NCI-H1048 (cell line): ENCODE data around the gene CLMP.
"Not testable (repeated sequence)": the region's sequence is repeated elsewhere in the genome, so short reads cannot be mapped to it uniquely, and the experiment has no call there.

Source experiments
- DNase-seq: peaks from one replicate; lab custom pipeline; 2025; lab: John Stamatoyannopoulos, UW

Gene CLMP

DNA sequence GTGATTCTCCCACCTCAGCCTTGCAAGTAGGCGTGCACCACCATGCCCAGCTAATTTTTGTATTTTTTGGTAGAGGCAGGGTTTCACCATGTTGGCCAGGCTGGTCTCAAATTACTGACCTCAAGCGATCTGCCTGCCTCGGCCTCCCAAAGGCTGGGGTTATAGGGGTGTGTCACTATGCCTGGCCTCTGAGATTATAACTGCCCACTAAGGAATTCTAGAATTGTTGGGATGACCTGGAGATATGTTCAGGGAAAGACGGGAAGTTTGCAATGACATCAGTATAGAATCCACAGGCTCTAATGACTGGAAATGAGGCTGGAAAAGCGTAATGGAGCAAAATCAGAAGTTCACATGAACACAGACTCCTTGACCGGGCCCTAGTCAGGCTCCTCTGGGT lies 62.2 kb downstream of the CLMP start:
- no peak for DNase-seq

DNA sequence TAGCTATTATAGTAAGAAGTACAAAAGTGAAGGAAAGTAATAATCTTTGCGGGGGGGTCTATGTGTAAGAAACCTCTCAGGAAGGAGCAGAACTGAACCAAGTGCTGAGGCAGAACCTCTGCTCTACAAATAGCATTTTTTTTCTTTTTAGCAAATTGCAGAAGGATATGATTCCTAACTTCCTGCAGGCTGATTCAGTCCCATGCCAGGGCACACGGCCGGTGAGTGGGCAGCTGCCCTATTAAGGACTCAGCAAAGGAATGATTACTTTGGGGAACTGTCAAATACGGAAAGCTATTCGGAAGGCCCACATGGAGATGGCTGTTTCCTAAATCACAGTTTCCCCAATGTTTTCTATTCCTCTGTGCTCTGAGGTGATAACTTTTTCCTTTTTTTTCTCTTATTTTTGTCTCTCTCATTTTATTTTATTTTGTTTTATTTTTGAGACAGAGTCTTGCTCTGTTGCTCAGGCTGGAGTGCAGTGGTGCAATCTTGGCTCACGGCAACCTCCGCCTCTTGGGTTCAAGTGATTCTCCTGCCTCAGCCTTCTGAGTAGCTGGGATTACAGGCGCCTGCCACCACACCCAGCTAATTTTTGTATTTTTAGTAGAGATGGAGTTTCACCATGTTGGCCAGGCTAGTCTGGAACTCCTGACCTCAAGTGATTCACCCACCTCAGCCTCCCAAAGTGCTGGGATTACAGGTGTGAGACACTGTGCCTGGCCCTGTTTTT lies 62.8 kb downstream of the CLMP start:
- not testable (repeated sequence) for DNase-seq

DNA sequence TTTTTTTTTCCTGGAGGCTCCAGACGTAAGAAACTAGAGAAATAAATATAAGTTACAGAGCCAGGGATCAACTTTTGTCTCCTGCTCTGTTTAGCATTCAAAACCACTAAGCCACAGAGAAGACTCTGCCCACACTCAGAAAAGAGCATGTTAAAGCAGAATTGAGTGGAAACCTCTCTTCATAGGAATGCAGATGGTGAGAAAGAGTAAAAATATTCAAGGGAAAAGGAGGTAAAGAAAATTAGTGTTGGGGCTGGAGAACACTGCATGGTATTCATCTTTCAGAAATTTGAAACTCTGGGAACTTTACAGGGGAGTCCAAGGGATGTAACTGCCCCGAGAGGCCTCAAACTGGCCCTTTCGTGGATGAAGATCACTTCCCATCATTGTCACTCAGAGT lies 65.1 kb downstream of the CLMP start:
- DNase-seq, result no peak

DNA sequence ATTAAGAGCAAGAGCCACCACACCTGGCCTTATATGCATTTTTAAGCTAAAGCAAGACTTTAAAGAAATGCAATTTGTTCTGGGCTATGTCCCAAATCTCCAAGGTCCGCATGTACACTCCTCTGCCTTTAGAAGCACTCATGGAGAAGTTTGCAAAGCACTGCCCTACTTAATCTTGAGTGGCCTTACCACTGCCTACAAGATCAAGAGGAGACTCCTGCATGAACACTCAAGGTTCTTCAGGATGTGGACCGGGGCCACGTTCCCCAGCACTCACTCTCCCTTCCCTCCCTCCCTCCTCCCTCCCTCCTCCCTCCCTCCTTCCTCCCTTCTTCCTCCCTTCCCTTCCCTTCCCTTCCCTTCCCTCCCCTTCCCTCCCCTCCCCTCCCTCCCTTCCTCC lies 69.9 kb downstream of the CLMP start:
- DNase-seq, result no peak

DNA sequence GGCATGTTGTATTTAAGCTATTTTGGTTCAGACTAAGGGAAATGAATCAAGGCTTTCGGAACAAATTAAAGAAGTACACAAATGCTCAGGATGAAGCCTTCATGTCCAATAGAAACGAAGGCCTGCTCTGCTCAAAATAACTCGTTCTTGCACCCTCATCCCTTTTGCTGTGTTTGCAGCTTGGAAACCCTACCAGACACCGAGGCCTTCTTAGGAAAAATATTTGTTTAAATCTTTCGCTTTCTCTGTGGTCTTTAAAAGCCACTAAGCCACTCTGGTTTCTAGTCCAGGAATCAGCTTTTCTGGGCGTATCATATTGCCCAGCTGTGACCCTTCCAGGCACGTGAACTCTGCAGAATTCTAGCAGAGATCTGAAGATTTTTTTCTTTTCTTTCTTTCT lies 72.2 kb downstream of the CLMP start:
- no peak for DNase-seq

DNA sequence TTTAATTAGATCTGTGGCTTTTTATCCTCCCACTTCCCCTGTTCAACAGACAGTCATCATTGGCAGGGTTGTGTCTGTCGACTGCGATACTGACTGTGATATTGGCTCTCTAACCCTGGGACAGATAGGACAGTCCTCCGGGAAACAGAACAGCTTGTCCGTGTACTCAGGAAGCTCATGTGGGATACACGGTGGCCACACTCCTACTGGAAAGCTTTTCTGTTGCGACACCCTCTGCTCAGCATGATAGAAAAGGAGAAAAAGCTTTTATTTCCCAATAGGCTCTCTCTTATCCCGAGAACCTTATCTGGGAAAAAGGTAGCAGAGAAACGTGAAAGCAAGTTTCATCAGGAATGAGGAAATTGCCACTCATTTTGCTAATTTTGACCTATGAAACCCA lies 72.7 kb downstream of the CLMP start:
- DNase-seq, result no peak

DNA sequence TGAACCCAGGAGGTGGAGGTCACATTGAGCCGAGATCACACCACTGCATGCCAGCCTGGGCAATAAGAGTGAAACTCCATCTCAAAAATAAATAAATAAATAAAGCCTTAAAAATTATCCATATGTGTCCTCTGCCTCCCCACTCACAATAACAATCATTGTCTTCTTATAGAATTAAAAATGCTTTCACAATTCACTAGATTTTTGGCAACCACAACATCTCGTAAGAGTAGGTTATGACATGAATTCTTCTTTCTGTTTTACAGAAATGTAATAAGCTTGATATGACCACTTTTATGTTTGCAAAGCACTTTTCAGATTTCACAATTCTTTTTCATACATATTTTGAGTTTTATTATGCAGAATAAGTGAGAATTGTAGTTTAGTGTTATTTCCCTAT lies 78.6 kb downstream of the CLMP start:
- DNase-seq, result no peak

DNA sequence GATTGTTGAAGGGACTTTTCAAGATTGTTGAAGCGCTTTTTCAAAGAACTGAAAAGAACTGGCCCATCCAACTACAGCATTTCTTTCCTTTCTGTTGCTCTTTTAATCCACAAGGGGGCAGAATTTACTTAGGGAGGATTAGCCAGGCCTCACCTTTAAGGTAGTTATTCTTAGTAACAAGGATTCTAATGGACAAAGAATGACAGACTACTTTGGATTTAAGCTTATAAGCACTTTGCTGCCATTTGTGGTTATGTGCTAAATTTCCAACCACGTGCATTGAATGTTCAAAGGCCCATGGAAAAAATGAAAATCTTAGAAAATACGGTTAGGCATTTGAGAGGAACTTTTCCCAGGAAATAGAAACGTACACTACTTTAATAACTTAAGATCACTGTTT lies 83.6 kb downstream of the CLMP start:
- peak; percentile 33 for DNase-seq

DNA sequence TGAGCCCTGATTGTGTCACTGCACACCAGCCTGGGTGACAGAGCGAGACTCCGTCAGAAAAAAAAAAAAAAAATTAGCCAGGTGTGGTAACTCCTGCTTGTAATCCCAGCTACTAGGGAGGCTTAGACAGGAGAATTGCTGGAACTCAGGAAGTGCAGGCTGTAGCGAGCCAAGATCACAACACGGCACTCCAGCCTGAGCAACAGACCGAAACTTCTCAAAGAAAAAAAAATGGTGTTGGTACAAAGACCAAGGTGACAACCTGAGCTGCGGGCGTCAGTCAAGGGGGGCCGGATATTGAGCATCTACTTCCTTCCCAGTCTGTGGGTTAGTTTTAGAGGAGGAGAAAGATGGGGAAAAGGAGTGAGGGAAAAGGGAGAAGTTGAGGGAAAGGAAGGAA lies 84.7 kb downstream of the CLMP start:
- DNase-seq, result no peak

DNA sequence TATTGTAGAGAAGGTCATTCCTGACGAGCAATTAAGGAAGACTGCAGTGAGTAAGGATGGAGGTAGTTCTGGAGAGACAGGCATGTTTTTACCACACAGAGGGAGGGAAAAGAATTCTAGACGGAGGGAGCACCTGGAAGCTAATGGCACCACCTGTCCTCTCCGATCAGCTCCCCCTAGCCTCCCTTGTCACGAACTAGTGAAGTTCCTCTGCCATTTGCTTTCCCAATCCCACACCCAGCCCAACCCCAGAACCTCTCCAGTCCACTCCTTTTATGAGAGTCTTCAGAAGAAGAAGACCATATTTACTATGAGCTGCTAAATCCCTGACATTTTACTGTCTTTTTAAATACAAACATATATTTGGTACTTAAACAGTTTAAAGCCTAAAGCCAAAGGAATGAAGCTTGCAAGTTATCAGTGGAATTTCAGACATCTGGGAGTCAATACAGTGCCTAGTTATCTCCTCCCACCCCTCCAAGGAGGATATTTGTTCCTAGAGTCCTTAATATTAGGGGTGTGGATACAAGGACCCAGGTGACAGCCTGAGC lies 87.0 kb downstream of the CLMP start:
- no peak for DNase-seq

DNA sequence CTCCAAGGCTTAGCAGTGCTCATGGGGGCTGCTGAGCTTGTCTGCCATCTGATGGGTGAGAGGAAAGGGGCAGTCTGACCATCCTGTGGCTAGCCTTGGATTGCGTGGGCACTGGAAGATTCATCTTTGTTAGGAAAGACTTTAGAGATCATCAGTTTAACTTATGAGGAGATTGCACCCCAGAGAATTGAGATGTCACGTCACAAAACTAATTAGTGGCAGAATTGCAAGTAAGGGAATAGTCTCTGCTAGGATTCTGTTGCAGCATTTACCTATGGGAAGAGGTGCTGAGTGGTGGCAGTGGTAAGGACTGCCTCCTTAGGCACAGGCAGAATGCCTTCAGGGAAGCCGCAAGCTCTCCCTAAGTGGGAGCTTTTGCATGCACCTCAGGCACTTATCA lies 90.4 kb downstream of the CLMP start:
- DNase-seq, result no peak

DNA sequence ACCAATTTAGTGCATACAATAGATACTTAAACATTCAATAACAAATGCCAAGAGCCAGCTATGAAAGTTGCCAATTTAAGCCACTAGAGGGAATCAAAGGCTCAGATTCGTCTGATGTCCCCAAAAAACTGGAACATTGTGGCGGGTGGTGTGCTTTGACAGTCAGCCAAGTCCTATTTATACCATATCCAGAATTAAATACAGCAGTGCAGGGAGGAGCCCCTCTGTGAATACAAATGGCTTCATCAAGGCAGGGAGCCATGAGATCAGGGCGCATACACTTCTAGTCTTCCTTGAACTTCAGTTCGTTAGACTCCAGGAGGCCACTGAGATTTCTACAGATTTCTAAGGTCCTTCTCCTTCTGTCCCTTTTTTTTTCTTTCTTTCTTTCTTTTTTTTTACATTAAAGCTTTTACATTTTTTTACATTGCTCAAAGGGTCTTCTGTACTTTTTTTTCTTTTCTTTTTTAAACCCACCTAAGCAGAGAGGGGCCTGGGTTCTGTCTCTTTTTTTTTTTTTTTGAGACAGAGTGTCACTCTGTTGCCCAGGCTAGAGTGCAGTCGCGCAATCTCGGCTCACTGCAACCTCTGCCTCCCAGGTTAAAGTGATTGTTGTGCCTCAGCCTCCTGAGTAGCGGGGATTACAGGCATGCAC lies 91.6 kb downstream of the CLMP start:
- DNase-seq, result no peak

DNA sequence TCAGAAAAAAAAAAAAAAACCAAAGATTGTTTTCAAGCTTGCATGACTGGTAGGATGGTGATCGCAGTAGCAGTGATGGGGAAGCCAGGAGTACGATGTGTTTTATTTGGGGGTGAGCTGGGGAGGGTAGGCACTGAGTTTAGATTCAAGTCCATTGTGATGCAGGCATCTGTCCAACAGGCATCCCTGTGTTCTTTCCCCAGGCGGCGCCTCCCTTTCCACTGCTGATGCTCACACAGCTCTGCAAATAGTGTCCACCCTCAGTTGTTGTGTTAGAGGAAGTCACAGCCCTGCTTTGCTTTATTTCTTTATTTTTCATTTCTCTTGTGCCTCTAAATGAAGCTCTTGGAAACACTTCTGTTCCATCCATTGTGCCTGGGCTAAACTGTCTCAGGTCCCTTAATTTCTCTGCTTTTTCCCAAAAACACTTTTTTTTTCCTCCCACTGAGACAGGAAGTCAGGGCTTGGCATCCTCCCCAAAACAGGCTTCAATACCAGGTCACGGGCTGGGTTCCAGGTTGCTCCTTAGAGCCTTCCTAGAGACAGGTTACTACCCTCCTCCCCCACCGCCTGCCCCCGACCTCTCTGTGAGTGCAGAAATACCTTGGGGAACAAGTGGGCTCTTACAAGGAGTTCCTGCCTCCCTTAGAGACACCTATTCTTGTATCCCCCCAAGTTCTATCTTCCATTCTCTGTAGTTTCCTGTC lies 94.5 kb downstream of the CLMP start:
- no peak for DNase-seq

DNA sequence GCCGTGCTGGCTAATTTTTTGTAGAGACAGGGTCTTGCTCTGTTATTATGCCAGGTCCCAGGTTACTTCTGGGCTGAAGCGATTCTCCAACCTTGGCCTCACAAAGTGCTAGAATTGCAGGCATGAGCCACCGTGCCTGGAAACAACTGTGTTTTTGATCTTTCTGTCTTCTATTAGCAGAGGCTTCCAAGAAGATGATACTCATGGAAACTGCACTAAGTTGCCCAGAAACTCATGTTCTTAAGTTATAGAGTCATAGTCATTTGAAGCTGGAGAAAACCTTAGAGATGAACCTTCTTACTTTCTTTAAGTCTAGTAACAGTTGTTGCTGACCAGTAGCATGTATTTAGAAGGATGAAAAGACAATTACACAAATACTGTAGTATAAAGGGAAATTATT lies 96.1 kb downstream of the CLMP start:
- DNase-seq, result no peak

DNA sequence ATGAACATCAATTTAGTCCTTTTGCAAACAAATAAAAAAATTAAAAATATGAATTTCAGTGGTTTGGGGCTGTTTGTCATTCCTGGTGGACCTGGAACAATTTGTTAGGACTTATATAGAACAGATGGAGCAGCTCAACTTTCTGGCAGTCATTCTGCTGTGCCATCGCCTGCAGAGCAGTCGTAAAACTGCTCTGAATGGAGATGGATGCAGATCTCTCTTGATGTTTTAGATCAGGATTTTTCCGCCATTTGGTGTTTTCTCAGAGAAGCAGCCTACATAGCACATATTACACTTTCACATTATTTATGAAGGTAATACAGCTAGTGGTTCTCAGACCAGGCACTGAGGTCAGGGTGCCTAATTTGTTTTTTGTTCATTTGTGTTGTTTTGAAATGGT lies 101.3 kb downstream of the CLMP start:
- DNase-seq, result no peak

DNA sequence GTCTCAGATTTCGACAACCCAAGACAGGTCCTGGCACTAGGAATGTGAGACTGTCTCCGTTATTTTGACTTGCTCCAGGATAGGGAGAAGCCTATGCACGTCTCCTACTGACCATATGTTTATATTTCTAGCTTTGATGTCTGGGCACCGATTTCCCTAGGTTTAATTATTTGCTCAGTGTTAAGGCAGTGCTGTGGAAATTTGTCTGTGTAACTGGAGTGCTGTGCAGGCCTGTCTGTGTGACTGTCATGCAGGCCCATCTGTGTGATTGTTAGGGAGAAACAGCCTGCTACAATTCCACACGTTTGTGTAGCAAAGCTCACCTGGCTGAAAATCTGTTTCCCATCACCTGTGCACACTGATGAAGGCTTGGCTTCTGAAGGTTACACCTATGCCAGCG lies 103.5 kb downstream of the CLMP start:
- no peak for DNase-seq

DNA sequence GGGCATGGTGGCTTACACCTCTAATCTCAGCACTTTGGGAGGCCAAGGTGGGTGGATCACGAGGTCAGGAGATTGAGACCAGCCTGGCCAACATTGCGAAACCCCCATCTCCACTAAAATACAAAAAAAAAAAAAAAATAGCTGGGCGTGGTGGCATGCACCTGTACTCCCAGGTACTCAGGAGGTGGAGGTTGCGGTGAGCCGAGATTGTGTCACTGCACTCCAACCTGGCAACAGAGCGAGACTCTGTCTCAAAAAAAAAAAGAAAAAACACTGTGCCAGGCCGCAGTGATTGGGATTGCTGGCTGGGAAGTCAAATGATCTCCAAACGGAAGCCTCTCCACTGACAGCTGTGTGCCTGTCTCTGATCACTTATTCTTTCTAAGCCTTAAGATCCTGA lies 104.9 kb downstream of the CLMP start:
- not testable (repeated sequence) for DNase-seq

DNA sequence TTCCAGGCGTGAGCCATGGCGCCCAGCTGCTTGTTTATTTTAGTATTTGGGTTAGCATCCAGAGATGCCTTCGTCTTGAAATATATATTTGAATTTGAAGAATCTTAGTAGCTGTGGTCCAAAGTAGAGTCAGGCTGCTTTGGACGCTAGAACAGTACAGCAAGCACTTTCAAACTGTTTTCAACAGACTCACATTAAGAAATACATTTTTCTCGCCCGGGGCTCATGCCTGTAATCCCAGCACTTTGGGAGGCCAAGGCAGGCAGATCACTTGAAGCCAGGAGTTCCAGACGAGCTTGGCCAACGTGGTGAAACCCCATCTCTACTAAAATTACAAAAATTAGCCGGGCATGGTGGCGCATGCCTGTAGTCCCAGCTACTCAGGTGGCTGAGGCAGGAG lies 106.2 kb downstream of the CLMP start:
- DNase-seq, result not testable (repeated sequence)

DNA sequence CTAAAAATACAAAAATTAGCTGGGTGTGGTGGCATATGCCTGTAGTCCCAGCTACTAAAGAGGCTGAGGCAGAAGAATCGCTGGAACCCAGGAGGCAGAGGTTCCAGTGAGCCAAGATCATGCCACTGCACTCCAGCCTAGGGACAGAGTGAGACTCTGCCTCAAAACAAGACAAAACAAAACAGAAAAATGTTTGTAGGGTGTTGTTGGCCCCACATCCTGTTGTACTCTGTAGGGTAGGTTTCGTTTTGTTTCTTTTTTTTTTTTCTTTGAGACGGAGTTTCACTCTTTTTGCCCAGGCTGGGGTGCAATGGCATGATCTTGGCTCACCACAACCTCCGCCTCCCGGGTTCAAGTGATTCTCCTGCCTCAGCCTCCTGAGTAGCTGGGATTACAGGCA lies 107.4 kb downstream of the CLMP start:
- not testable (repeated sequence) for DNase-seq

DNA sequence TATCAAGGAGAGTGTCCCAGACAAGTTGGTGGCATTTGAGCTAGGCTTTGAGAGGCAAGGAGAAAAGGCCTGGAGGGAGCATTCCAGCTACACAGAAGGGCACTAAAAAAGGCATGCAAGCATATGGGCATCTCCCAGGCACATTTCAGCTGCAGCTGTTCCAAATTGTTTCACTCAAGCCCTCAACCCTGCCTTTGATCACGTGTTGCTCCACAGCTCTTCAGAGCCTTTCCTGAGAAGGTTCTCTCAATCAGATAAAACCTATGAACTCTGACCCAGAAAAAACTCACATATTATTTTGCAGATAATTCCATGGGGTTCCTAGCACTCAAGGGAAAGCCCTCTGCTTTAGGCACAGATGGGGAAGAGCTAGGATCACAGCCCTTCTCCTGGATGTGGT lies 108.7 kb downstream of the CLMP start:
- DNase-seq, result no peak

DNA sequence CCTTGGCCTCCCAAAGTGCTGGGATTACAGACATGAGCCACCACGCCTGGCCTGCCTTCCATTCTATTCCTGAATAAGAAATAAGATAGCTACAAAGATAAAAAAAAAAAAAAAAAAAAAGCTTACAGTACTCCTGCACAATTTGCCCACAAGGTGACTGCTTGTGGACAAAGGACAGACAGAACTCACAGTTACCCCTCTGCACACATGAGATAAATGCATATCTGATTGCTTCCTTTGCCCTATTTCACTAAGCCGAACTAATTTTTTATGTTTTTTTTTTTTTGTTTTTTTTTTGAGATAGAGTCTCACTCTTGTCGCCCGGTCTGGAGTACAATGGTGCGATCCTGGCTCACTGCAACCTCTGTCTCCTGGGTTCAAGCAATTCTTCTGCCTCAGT lies 109.6 kb downstream of the CLMP start:
- DNase-seq, result no peak

DNA sequence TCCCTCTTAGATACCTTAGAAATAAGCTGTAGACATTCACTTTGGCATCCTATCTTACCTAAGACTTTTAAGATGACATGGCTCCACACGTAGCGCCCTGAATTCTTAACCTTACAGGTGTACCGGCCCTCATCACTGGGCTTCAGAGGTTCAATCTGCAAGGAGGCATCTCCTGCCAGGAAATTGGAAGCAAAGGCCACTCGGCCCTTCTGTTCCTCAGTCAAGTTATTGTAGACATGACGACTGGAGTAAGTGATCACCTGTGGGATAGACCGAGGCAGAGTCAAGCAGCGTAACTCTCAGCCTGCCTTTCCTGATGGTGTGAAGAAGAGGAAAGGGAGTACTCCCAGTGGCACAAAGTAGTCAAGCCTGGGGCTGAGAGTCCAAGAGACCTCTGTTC lies 110.6 kb downstream of the CLMP start:
- no peak for DNase-seq

DNA sequence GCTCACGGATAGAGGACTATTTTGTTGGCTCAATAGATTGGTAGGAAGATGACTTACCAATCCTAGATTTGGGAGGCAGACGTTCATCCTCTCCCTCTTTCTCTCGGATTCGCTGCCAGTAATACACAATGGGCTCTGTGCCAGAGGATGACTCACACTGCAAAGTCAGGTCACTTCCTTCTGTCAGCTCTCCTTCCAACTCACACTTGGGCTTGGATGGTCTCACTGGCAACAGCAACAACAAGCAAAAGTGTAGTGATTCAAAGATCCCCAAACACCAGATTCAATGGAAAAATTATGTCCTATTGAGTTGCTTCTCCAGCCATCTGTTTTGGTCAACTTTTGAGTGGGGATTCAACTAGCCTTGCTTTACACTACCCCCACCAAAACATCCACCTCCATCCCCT lies 111.4 kb downstream of the CLMP start:
- peak; percentile 5 for DNase-seq
